Upper lobe of right lung (tissue), 1 donor: ENCODE data around the gene TBC1D22A. TPM values are rescaled to one million over a fixed set of nuclear protein-coding genes. Genes with fewer than 3 reads are reported as not detected.

ENCODE experiments used
- ATAC-seq: fragments of 200-7000 bp; cut with Tn5 transposase; one replicate; pipeline ENCODE4 v1.9.1; 2020; ENCODE audit warnings: mild to moderate bottlenecking, moderate library complexity
- DNase-seq: peaks from one replicate; pipeline ENCODE4 v3.0.0-alpha.2; 2020
- H3K27ac ChIP-seq: fragments of 200-600 bp; one replicate; pipeline ENCODE4 v1.8.0; 2022
- H3K27me3 ChIP-seq: fragments of 200-600 bp; one replicate; pipeline ENCODE4 v1.8.0; 2022; ENCODE audit warnings: mild to moderate bottlenecking
- H3K36me3 ChIP-seq: fragments of 200-600 bp; one replicate; pipeline ENCODE4 v1.8.0; 2022
- H3K4me1 ChIP-seq: fragments of 200-600 bp; one replicate; pipeline ENCODE4 v1.8.0; 2022
- H3K4me3 ChIP-seq: fragments of 200-600 bp; one replicate; pipeline ENCODE4 v1.8.0; 2022; ENCODE audit warnings: mild to moderate bottlenecking
- H3K9me3 ChIP-seq: fragments of 200-600 bp; one replicate; pipeline ENCODE4 v1.8.0; 2022
- intact Hi-C: fragments of 100-400 bp; cut with DNase I; formaldehyde crosslinking; loops from one replicate; pipeline ENCODE4 v1.11.0; 2022
- total RNA-seq: library from RNA; stranded (reverse); fragmentation: NEBNext Ultra II Directional; extraction: Animal tissue kit (Norgen Biotek cat#: 25700); gene quantifications from one replicate; pipeline ENCODE4 v1.2.1, GENCODE V29; 2021
- TF ChIP-seq, protein P1 (sequence below): fragments of 200-600 bp; IDR thresholded peaks from one replicate; pipeline ENCODE4 v1.8.0; 2022; ENCODE audit warnings: antibody characterized with exemption
- donor health status: DM: no; HTN: yes; CAD: no; lungs with severe emphysema.

TBC1D22A gene
- total RNA-seq, 1 donor from 2014 or later = 31.3 TPM

DNA sequence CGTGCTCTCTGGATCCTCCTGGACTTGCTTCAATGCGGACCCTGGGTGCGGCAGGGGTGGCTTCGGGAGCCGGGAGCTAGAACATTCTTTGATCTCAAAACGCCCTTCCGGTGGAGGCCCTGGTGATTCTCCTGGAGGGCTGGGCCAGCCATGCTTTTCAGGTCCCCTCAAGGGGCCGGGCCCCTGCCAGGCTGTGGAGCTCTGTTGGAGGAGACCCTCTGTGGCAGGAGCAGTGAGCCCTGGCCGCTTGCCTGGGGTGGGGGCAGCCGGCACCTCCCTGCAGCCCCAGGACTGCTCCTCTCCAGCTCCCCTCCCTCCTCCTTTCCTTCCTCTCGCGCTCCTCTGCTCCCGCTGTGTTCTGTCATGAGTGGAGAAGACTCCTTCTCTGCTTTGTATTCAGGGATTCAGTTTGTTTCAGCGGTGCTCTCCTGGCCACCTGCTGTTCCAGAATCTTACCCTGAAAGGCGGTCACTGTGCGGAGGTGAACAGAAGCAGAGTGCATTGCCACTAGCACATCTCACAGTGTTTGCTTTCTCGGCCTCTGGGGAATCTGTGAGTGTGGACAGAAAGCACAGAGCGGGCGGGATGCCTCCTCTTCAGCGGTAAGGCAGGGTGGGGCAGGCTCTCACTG lies 289.1 kb downstream of the TBC1D22A start:
- no peaks in the 10 kb centered on the region for H3K9me3 ChIP-seq
- no peak for DNase-seq
- no peak overlapping the region for H3K27ac ChIP-seq
- ATAC-seq = no peak
- no peaks in the 10 kb centered on the region for H3K4me1 ChIP-seq
- intact Hi-C loops = no loop called here
- TF ChIP-seq, protein P1, sequence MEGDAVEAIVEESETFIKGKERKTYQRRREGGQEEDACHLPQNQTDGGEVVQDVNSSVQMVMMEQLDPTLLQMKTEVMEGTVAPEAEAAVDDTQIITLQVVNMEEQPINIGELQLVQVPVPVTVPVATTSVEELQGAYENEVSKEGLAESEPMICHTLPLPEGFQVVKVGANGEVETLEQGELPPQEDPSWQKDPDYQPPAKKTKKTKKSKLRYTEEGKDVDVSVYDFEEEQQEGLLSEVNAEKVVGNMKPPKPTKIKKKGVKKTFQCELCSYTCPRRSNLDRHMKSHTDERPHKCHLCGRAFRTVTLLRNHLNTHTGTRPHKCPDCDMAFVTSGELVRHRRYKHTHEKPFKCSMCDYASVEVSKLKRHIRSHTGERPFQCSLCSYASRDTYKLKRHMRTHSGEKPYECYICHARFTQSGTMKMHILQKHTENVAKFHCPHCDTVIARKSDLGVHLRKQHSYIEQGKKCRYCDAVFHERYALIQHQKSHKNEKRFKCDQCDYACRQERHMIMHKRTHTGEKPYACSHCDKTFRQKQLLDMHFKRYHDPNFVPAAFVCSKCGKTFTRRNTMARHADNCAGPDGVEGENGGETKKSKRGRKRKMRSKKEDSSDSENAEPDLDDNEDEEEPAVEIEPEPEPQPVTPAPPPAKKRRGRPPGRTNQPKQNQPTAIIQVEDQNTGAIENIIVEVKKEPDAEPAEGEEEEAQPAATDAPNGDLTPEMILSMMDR = no peak
- H3K4me3 ChIP-seq = no peak overlapping the region
- H3K27me3 ChIP-seq = no peaks in the 10 kb centered on the region
- no peaks in the 10 kb centered on the region for H3K36me3 ChIP-seq

DNA sequence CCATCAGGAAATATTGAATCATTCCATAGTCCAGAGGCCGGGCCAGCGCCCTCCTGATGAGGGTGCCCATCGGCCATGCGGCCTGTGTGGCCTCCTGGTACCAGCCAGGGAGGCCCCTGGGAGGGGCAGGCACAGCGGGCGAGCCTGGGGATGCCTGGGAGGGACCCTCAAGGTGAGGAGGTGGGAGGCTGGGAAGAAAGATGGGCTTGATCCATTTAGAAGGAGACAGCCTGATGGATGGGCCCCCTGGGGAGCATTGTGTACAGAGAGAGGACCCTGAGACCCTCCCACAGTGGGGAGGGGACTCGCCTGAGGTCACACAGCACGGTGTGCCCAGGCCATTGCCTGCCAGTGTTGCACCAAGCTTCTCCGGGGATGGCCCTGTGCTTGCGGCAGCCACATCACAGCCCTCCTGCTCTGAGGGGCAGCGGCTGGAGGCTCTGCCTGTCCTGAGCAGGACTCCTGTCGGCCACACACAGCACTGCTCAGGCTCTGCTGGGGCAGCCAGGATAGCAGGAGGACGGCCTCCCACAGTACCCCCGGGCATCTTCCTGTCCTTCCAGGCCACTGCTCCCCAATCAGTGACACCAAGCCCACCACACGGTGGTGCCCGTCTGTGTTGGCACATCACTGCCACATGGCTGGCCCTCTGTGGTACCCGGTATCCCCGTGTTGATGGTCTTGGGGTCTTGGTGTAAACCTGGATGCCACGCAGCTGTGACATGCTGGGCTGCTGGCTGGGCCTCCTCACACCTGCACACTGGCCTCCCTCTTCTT lies 290.0 kb downstream of the TBC1D22A start:
- H3K9me3 ChIP-seq = no peaks in the 10 kb centered on the region
- no peaks in the 10 kb centered on the region for H3K4me1 ChIP-seq
- ATAC-seq (no peak), DNase-seq (no peak)
- no peak overlapping the region for H3K4me3 ChIP-seq
- no peaks in the 10 kb centered on the region for H3K36me3 ChIP-seq
- intact Hi-C loops = no loop called here
- no peaks in the 10 kb centered on the region for H3K27me3 ChIP-seq
- TF ChIP-seq, protein P1 = no peak
- no peak overlapping the region for H3K27ac ChIP-seq

- no peak for DNase-seq
These were observed 290.7 kb downstream of the TBC1D22A start for GRCh38 chr22:47053013-47053725.

DNA sequence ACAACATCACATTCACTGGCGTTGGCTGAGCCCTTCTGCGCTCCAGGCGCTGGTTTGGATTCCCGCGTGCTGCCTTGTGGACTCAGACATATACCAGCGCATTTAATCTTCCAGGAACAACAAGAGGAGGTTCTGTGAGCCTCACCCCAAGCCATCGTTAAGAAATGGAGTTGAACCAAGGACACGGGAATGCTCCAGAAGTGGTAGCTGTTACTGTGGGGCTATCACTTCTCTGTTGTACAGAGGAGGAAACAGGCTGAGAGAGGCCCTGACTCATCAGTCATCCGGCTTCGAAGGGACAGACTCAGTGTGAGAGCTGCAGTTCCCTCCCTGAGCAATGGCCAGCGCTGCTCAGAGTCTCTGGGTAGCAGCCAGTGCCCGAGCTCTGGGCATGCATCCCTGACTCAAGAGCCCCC lies 291.3 kb downstream of the TBC1D22A start:
- H3K4me3 ChIP-seq = no peak overlapping the region
- no peak for ATAC-seq
- no peak overlapping the region for H3K27ac ChIP-seq
- no peaks in the 10 kb centered on the region for H3K4me1 ChIP-seq
- H3K9me3 ChIP-seq = no peaks in the 10 kb centered on the region
- intact Hi-C loops = no loop called here
- H3K36me3 ChIP-seq = no peaks in the 10 kb centered on the region
- H3K27me3 ChIP-seq = no peaks in the 10 kb centered on the region
- TF ChIP-seq, protein P1 = no peak
- no peak for DNase-seq

More at GRCh38 chr22:47053013-47053725, 290.7 kb downstream of the TBC1D22A start:
- Histone ChIP-seq H3K27me3 (no peaks in the 10 kb centered on the region), H3K27ac (no peak overlapping the region), H3K9me3 (no peaks in the 10 kb centered on the region), H3K4me1 (no peaks in the 10 kb centered on the region), H3K36me3 (no peaks in the 10 kb centered on the region), H3K4me3 (no peak overlapping the region)
- intact Hi-C loops = no loop called here
- no peak for ATAC-seq
- TF ChIP-seq, protein P1 = no peak

DNA sequence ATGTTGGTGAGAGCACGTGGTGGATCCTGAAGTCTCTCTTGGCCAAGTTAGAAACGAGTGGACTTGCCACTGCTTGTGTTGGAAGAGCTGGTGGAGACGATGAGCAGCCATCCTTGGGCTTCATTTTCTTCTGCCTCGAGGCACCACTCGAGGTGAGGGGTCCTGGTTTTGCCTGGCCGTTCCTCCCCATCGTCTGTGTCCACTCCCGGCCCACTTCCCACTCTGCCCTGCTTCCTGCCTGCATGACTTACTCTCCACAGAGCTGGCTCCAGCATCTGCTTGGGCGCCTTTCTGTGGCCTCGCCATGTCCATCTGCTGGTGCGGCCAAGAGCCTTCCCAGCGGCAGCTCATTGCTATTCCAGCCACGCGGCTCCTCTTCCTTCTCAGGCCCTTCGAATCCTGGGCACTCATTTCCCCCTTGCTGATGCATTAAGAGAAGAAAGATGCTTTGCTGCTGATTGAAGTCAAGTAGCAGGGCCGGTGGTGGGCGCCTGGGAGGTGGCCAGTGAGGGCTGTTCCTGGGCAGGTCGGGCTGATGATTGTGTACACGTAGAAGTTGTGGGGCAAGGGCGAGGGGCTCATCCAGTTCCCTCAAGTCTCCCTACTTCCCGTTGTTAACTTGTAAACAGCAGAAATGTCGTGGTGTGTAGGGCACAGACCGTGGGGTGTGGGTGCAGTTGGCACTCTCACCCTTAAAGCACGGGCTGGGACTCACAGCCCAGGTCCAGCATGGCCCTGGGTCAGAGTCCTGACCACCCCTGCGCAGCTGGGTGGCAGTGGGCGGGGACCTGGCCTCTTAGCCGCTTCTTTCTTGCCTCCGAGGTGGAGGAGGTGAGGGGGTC lies 292.0 kb downstream of the TBC1D22A start:
- H3K36me3 ChIP-seq = no peaks in the 10 kb centered on the region
- DNase-seq (no peak), ATAC-seq (no peak)
- TF ChIP-seq, protein P1 = no peak
- H3K9me3 ChIP-seq = no peaks in the 10 kb centered on the region
- intact Hi-C loops = no loop called here
- no peaks in the 10 kb centered on the region for H3K4me1 ChIP-seq
- H3K27me3 ChIP-seq = no peaks in the 10 kb centered on the region
- no peak overlapping the region for H3K4me3 ChIP-seq
- no peak overlapping the region for H3K27ac ChIP-seq
